T-helper 22 cell (primary cell): ENCODE results near the gene CHPT1.
"Not testable (repeated sequence)": the region's sequence is repeated elsewhere in the genome, so short reads cannot be mapped to it uniquely, and the experiment has no call there.

Source experiments
- DNase-seq: peaks from one replicate; pipeline ENCODE4 v3.0.0-alpha.2; 2020; ENCODE audit warnings: low read depth

CHPT1 gene

DNA sequence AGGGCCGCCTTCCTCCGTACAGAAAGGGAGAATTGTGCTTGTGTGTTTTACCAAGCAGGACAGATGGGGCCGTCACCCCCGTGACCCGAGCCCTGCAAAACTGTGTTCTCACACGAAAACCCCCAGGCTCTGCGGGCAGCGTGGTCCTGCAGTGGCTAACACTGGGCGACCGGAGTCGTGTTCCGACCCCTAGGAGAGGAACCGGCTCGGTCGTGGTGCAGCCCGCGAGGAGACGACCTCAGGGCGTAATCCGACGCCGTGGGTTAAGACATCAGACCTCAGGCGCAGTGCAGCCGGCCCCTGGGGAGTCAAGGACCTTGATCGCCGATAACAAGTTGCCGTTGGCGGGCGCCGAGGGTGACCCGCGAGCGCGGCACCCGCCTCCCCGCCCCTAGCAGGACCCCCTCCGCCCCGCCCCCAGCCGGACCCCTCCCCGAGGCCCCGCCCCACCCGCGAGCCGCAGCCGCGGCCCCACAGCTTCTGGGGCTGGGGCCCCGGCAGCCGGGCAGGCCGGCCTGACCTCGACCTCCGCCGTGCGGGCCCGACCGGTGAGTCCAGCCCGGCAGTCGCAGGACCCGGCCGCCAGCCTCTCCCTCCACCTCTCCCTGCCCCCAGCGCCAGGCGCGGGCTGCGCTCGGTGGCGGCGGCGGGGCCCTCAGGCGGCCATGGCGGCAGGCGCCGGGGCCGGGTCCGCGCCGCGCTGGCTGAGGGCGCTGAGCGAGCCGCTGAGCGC lies at the start of gene CHPT1:
TSS of gene CHPT1 (plus strand) at position 444 of the 733 bp plus-strand sequence. CDS start at position 666, 222 bp downstream.
- DNase-seq, result peak; percentile 45

DNA sequence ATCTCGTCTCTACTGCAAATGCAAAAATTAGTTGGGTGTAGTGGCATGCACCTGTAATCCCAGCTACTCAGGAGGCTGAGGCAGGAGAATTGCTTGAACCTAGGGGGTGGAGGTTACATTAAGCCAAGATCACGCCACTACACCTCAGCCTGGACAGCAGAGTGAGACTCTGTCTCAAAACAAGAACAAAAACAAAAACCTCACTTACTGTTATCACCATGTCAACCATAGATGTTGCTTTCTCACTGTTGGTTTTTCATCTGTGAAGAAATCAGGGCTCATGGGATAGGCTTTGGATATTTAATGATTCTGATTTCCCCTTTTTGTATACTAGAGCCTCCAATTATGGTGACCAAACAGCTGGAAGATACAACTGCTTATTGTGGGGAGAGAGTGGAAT lies 49.7 kb upstream of the CHPT1 start:
- no peak for DNase-seq

DNA sequence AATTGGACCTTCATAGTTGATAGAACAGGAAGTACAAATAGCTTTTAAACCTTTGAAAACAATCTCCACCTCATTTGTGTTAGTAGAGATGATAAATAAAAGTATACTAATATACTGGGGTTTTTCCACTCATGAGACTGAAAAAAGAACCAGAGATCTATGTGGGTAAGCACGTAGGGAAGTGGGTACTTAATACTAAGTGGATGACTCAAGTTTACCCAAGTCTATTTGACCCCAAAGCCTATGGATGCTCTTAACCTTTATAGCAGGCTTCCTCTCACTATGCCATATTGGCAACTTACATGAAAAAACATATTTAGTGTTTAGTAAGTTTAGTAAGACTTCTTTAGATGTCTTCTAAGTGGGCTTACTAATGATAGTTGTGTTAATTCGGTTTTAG lies 49.2 kb upstream of the CHPT1 start:
- no peak for DNase-seq

DNA sequence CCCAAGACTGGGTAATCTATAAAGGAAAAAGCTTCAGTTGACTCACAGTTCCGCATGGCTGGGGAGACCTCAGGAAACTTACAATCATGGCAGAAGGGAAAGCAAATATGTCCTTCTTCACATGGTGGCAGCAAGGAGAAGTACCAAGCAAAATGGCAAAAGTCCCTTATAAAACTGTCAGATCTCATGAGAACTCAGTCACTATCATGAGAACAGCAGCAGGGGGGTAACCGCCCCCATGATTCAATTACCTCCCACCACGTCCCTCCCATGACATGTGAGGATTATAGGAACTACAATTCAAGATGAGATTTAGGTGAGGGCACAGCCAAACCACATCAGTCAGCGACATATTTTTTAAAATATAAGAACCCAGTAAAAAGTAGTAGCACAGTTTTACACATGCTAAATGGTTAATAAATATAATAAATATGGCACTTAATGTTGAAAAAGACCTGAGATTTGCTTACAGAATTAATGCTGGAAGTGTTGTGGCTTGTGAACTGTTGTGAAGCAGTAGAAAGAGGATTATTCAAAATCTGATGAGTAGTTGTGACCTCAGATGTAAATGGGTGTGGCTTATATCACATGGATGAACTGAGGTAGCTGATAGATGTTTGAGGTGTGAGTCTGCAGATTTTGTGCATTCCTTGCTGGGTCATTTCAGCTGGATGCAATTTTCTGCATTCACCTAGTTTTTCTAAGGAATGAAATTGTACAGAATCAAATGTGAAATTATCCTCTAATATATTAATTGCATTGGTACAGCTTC lies 46.9 kb upstream of the CHPT1 start:
- DNase-seq, result no peak

DNA sequence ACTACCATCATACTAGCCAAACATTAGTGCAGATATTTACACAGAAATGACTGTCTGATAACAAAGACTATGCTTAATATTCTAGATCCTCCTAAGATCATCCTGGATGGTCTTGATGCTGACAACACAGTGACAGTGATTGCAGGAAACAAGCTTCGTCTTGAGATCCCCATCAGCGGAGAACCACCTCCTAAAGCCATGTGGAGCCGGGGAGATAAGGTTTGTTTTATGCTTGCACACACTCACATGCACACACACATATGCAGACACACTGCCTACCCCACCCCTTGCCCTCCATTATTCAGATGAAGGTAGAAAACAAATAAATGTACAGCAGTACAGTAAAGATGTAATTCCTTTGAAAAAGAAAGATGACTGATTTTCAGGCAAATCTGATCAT lies 44.4 kb upstream of the CHPT1 start:
- no peak for DNase-seq

DNA sequence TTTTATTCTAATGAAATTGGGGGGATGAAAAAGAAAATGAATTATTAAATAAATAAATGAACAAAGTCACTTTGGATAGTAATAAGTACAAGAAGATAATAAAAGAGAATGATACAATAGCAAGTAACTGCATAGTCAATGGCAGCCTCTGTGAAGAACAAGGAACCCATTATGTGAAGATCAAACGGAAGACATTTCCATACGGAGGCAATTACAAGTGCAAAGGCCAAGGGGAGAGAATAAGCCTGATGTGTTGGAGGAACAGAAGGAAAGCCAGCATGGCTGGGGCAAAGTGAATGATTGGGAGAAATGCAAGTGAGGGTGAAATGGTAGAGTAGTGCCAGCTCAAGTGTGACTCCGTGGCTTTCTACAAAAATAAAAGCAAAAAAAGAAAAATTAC lies 43.9 kb upstream of the CHPT1 start:
- DNase-seq, result no peak

DNA sequence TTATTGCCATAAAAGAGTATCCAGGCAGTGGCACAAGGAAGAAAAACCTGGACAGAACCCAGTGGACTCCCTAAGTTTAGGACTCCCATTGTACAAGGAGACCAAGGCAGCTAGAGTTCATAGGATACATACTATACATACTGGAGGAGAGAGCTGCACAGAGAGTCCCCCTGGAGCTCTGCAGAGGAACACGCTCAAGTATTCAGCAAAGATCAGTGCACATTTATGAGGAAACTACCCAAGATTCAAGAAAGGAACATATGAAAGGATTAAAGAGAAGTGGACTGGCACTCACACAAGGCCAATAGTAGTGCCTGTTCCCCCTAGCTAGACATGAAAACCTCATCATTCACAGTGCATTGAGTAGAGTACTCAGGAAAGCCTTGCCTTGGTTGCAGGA lies 43.0 kb upstream of the CHPT1 start:
- no peak for DNase-seq

DNA sequence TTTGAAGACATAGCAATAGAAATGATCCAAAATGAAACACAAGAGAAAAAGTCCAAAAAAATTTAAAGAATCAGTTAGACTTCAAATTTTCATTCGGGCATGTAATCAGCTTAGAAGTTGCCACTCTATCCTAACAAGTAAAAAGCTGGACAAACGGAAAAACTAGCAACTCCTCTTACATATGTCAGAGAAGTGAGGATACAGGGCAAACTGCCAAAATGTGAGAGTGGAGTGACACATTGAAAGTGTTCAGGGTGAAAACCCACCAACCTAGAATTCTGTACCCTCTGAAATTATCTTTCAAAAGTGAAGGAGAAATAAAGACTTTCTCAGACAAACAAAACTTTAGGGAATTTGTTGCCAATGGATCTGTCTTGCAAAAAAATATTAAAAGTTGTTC lies 42.0 kb upstream of the CHPT1 start:
- DNase-seq, result no peak

DNA sequence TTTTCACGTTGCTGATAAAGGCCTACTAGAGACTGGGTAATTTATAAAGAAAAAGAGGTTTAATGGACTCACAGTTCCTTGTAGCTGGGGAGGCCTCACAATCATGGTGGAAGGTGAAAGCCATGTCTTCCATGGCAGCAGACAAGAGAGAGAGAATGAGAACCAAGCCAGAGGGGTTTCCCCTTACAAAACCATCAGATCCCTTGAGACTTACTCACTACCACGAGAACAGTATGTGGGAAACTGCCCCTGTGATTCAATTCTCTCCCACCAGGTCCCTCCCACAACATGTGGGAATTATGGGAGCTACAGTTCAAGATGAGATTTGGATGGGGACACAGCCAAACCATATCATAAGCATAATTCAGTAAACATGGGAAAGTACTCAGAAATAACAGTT lies 36.8 kb upstream of the CHPT1 start:
- not testable (repeated sequence) for DNase-seq

DNA sequence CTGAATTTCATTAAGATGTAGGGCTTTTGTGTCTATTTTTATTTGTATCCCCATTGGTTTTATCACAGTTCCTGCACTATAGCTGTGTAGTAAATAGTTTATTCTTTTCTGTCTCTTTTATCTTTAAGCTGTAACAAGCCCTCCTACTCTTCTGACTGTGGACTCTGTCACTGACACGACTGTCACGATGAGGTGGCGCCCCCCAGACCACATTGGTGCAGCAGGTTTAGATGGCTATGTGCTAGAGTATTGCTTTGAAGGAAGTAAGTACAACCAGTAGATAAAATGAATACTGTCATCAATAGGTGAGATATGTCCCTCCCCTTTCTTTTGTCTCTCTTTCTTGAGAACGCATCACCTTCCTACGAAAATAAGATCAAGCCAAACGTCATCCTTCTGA lies 34.1 kb upstream of the CHPT1 start:
- no peak for DNase-seq

DNA sequence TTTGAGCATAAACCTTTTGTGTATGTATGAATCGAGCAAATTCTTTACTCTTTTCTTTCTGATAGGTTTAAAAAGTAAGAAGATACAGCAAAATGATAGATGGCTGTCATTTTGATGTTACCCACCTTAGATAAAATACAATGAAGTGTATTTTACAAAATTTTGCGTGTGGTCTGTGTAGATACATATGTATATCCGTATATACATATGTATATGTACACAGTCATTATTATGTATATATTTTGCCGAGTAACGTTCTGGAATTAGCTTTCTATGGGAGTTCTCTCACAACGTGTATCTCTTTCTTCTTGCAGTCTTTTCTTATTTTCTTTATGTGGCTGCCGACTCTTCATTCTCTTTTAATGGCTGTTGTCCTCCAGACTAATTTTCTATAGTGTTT lies 32.4 kb upstream of the CHPT1 start:
- DNase-seq, result no peak

DNA sequence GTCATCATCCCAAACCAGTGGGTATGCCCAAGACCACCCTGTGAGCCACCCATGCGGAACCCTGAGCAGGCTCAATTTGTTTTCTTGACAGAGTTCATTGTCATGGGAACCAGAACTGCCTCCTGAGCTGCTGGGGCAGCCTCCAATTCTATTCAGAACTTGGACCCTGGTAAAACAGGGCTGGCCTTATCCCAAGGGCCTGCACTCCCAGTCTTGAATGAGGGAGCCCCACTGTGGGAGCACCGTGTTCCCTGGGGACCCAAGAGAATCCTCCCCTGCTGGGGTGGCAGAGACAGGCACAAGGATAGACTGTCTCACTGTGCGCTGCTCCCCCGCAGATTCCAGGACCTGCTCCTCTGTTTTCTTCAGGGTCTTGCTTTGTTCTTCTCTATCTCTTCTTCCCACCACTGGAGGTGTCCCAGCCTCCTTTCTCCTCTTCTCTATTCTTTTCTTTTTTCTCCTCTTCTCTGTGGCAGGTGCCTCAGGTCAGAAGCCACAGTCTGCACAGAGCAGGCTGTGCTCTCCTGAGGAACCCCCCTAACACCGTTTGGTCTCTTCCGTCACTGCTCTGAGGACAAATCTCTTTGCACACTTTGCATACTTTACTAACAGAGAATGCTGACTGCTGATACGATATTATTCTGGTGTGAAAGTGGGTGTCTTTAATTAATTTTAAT lies 31.2 kb upstream of the CHPT1 start:
- no peak for DNase-seq

DNA sequence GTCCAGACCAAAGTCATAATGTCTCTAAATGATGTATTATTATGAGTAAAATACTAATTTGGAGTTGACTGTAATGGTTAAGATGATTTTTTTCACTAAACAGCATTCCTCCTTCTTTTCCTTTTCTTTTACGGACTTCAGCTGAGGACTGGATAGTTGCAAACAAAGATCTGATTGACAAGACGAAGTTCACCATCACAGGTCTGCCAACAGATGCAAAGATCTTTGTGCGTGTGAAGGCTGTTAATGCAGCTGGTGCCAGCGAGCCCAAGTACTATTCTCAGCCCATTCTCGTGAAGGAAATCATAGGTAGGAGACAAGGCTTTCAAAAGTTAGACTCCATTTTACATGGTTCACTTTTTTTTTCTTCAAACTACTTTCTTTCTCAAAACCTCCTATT lies 29.8 kb upstream of the CHPT1 start:
- DNase-seq, result no peak

DNA sequence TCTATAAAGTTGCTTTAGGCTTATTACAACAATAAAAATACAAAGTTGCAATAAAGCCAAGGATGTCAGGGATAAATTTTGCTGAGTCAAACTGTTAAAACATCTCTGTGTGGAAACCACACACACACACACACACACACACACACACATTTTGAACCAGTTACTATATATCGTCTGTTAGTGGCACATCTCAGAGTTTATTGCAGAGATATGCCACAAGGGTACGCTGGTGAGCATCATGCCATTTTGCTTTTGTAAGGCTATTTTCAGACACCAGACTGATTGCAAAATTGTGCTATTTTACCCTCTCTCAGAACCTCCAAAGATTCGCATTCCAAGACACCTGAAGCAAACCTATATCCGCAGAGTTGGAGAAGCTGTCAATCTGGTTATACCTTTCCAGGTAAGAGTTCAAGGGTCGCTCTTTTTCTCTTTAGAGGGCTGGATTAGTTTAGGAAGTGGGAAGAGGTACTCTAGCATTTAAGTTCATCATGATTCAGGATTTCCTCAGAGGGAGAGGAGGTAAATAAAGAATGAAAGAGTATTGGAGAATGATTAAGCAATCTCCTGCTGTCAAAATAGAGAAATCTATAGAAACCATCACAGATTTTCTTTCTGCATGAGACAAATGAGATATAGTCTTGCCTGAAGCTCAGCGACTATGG lies 27.3 kb upstream of the CHPT1 start:
- DNase-seq, result no peak

DNA sequence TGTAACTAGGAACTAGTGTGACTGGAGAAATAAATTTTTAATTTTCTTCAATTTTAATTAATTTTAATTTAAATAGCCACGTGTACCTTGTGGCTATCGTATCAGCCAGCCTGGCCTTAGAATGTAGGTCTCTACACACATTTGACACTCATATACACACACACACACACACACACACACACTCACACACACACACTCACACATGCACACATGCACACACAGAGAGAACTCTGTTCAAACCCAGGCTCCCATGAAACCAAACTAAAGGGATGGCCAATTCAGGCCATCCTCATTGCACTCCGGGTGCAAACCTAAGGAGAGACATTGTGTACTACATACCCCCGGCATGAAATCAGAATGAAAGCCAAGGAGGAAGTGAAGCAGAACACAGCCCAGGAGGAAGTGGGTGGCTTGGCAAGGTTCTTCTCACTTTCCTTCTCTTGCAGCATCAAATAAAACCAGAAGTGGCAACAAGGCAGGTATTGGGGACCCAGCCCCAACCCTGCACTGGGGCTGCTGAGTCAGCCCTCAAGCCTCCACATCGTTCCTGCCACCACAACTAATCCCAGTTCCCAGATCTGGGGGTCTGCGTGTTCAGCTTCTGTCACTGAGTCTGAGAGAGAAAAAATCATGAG lies 26.2 kb upstream of the CHPT1 start:
- no peak for DNase-seq

DNA sequence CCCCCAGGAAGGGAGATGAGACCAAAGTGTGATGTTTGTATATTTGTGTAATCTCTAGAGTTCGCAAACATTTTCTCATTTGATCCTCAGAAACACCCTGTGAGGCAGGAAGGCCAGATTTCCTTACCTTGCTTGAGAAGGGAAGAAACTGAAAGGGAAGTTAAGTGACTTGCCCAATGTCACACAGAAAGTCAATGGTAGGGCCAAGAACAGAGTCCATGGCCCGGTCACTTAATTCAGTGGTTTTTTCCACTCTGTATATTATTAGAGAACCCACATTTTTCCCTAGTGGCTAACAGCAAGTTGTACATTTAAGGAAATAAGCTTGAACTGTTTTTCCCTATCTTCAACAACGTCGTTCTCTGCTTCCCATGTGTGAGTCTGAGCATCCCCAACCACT lies 25.6 kb upstream of the CHPT1 start:
- no peak for DNase-seq

DNA sequence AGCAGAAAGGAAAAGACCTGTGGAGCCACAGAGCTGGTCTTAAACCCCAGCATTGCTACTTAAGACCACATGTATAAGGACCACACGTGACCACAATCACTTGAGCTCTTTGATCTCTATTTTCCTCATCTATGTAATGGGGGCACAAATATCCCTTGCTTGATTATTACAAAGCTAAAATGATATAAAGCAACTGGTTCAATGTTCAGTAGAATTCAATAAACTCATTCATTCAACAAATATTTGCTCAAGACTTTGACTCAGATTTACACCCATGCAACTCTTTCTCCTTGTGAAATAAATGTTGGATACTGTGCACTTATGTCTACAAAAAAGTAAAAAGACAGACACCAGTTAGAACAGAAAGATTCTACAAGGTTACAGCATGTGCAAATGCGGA lies 21.9 kb upstream of the CHPT1 start:
- DNase-seq, result no peak

DNA sequence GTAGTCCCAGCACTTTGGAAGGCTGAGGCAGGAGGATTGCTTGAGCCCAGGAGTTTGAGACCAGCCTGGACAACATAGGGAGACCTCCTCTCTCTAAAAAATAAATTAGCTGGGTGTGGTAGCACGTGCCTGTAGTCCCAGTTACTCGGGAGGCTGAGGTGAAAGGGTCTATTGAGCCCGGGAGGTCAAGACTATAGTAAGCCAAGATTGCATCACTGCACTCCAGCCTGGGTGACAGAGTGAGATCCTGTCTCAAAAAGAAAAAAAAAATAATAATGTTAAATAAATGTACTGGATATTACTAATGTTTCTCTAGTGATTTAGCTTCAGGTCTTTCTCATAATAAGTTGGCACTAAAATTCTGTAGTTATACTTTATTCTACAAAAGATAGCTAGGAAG lies 20.9 kb upstream of the CHPT1 start:
- not testable (repeated sequence) for DNase-seq

DNA sequence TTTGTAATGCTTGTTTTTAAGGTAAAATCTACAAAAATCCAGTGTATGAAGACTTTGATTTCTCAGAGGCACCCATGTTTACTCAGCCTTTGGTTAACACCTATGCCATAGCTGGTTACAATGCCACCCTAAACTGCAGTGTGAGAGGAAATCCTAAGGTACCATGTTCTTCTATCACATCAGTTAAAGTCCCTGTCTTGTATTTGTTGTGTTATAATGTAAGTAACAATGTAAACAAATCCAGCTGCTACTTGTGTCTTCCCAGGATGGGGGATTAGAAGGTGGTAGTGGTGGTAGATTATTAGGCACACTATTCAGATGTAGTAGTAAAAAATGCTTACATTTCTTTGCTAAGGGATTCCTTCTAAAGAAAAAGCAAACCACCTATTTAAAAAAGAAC lies 19.4 kb upstream of the CHPT1 start:
- no peak for DNase-seq

DNA sequence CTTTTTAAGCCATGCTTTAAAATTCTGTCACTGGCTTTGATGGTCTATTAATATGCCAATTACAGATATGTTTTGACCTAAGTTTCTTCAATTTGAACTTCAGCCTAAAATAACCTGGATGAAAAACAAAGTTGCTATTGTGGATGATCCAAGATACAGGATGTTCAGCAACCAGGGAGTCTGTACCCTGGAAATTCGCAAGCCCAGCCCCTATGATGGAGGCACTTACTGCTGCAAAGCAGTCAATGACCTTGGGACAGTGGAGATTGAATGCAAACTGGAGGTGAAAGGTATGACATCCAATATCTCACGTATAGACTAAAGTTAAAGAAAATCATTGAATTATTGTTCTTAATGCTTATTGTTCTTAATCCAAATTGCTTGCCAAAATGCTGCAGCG lies 17.2 kb upstream of the CHPT1 start:
- no peak for DNase-seq

DNA sequence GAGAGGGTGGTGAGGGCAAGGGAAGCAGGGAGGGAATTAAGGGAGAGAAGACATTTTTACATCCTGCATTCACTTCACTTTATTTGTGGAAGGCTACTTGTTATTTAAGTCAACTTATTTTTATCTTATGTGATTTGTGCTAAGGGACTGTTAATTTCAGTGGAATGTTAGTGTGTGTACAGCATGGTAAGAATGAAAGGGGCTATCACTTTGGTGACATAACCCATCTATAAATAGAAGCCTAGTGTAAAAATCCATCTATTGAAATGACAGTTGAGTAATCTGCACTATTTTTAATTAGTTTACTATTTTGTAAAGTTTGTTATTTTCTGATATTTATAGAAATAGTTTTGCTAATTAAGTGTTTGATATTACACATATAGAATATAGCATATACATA lies 16.8 kb upstream of the CHPT1 start:
- DNase-seq, result no peak

DNA sequence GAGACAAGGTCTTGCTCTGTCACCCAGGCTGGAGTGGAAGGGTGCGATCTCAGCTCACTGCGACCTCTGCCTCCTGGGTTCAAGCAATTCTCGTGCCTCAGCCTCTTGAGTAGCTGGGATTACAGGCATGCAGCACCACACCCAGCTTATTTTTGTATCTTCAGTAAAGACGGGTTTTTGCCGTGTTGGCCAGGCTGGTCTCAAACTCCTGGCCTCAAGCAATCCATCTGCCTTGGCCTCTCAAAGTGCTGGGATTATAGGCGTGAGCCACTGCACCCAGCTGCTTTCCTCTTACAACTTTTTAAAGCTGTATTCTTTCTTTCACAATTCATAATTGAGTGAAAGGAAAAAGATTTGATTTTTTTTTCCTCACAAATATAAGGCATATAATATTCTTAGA lies 15.8 kb upstream of the CHPT1 start:
- not testable (repeated sequence) for DNase-seq
